HG02852 (cell line): ENCODE results near the gene NUP50.
"Not testable (repeated sequence)": the region's sequence is repeated elsewhere in the genome, so short reads cannot be mapped to it uniquely, and the experiment has no call there.

Source experiments
- ATAC-seq: cut with Tn5 transposase; IDR thresholded peaks from one replicate; pipeline ENCODE4 v1.9.1; 2021; ENCODE audit warnings: mild to moderate bottlenecking, moderate library complexity; ENCODE audit not compliant: unreplicated experiment

The NUP50 gene

DNA sequence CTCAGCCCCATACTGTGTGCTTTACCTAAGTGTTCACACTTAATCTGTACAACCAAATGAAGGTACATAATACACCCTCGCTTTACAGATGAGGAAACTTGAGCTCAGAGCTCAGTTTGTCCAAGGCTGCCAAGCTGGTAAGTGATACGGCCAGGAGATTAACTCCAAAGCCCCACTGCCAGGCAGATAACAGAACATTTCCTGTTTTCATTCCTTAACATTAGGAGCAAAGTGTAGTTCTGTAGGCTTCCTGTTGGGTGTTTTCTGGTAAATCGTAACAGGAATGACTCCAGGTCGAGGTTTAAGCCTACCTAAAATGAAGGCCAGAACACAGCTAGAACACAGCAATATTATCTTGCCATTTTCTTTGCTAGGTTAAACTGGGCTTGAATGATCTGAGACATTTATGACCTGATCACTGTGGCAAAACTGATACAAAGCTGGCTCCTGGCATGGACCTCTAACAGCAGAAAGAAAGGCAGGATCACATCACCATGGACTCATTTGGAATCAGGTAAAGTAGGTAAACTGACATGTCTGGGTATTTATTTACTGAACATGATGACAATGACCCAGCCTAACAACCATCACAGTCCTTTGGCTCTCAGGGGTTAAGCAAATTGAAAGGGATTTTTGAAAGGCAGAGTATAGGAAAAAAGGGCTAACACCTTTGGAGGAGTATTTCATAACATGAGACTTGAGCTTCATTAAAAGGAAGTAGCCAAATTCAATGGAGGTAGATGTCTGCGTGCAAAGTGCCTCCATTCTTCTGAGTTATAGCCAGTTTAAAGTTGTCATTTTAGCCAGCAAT, 3.9 kb upstream of the NUP50 start:
- no peak for ATAC-seq

DNA sequence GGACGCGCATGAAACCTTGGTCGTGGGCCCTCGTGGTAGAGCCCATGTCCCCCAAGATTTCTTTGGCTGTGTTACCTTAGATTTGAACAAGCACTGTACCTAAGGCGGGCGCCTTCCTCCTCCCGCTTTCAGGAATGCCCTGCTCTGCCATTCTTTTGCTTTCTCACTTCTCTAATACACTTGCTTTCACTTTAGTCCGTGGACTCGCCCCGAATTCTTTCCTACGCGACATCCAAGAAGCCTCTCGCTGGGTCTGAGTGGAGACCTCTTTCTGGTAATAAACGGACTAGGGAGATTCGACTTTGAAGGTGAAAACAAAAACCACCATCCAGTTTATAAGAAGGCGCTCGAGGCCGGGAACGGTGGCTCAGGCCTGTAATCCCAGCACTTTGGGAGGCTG, 1.2 kb upstream of the NUP50 start:
- ATAC-seq: no peak

DNA sequence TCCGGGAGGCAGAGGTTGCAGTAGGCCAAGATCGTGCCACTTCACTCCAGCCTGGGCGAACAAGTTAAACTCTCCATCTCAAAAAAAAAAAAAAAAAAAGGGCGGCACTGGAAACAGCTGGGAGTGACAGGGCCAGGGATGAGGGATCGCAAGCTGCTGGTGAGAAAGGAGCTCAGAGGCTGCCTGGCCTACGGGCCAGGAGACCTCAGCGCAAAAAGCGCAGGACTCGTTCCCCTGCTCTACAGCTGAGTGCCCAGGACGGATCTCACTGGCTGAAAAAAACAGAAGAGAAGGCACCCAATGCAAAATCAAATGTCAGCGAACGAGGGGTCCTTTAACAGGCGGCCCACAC, 650 bp upstream of the NUP50 start:
- peak; percentile 6 for ATAC-seq

DNA sequence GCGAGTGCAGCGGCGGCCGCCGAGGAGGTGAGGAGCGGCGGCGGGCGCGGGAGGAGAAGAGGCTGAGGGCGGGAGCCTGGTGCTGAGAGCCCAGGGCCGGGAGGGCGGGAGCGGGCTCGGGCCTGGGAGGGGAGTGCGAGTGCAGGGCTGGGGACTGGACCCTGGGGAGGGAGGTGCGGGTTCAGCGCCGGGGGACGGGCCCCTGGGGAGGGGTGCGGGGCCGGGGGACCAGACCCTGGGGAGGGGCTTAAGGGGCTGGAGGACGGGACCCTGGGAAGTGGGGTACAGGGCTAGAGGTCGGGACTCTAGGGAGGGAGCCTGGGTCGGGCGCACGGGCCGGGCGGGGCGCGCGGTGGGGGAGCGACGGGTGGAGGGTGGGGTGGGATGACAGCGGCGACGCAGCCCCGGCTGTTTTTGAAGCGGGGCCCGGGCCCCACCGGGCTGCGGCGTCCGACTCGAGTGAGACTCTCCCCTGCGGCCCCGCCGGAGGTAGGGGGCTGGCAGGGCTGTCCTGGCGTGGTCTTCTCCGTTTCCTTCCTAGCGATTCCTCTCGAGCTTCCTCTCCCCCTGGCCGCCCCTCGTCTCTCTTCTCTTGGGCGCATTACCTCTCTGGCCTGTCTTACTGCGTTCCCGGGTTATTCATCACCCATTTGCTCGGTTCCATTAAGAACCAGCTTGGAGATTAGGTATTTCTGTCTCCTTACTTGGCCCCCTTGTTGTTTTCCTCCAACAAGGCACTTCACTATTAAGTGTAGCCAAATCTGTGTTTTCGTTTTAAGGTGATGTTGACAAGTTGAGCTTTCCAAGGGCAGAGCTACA, 754 bp downstream of the NUP50 start:
- peak; percentile 30 for ATAC-seq

DNA sequence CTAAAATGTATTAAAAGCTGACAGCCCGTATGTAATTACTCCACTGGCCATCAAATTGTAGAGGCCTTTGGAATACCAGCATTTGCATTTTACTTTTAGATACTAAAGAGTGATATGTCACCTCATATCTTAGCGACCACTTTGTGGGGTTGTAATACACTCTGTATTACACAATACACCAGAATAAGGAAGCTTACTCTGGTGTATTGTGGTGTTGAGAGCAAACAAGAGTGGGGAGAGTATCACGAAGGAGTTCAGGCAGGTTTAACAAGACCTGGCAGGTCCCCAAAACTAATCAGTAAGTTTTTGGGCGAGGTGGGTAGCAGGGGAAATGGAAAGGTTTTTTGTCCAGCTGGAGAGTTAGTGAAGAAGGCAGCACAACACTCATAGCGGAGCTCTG, 3.2 kb downstream of the NUP50 start:
- ATAC-seq: no peak

DNA sequence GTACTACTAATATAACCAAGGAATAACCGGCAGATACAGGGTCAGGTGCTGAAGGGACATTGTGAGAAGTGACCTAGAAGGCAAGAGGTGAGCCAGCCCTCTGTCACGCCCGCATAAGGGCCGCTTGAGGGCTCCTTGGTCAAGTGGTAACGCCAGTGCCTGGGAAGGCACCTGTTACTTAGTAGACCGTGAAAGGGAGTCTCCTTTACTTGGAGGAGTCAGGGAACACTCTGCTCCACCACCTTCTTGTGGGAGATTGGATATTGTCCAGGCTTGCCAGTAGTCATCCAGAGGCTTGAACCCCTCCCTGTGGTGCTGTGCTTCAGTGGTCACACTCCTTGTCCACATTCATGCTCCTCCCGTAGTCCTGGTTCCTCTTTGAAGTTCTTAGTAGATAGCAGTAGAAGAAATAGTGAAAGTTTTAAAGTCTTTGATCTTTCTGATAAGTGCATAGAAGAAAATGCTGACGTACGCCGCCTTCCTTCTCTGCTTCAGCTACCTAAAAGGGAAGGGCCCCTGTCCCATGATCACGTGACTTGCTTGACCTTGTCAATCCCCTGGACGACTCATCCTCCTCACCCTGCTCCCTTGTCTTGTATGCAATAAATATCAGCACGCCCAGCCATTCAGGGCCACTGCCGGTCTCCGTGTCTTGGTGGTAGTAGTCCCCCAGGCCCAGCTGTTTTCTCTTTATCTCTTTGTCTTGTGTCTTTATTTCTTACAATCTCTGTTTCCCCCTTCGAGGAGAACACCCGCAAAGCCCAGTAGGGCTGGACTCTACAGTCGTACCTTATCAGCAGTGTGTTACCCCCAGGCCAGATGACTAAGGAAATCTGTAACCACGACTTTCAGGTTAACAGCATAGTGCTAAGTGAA, 6.1 kb downstream of the NUP50 start:
- no peak for ATAC-seq

DNA sequence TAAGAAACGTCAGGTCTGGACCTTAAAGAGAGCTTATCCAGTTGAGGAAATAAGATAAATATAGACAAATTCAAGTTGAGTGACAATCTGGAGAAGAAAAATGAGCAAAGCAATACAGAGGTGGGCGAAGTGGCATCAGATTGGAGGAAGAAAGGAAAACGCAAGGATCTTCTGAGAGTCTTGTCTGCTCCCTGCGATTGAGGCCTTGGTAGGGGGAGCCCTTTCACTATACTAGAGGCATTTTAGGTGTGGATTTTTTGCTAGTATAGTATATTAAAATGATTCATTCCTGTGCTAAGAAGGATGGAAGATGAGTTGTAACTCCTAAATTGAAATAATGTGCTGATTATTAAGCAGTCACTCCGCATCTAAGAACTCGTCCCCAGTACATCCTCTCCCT, 8.1 kb downstream of the NUP50 start:
- ATAC-seq: no peak

DNA sequence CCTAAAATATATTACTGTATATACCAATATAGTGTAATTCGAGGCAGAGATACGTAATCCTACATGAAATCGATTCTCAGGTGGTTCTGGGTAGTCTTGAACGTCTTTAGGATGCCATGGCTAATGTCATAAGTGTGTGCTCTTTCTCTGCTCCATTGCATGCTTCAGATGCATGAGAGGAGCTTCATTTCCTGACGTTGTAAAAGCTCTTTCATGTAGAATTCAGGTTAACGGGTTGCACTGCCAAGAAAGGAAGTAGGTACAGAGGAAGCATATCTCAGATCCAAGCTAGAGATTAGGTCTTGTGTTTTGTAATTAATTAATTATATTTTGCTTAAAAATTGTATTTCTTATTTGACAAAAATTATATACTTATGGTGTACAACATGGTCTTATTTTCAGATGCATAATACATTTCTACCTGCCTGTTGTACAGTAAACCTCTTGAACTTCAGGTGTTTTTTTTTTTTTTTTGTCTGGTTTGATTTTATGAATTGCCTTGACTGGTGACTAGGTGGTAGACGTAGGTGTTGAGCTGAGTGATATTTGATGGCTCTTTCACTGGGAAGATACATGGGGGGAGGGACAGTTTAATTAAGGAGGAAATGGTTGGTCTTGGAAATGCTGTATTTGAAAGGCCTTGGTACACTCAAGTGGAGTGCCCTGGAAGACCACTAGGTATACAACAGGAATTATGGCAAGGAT, 9.3 kb downstream of the NUP50 start:
- no peak for ATAC-seq

DNA sequence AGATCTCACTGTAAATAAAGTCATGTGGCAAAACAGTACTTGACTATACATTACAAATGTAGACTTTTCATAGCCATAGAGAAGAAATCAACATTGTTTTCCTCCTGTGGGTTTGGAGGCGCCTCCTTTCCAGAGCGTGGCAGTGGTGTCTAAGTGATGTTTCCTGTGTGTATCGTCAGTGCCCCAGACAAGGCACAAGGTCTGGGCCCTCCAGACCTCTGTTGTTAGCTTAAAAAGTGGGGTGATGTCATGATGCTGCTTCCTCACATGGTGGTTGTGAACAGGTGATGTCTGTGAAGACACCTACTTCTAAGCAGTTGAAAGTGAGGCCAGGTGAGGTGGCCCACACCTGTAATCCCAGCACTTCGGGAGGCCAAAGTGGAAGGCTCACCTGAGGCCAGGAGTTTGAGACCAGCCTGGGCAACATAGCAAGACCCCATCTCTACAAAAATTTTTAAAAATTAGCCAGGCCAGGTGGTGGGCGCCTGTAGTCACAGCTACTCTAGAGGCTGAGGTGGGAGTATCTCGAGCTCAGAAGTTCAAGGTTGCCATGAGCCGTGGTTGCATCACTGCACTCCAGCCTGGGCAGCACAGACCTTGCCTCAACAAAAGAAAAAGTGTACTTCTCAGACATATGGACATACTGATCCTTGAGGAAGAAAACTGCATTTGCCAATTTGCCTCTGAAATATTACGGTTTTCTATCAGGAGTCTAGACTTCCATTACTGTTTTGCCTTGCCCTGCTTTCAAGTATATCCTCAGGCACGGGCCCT, 15.7 kb downstream of the NUP50 start:
- no peak for ATAC-seq

DNA sequence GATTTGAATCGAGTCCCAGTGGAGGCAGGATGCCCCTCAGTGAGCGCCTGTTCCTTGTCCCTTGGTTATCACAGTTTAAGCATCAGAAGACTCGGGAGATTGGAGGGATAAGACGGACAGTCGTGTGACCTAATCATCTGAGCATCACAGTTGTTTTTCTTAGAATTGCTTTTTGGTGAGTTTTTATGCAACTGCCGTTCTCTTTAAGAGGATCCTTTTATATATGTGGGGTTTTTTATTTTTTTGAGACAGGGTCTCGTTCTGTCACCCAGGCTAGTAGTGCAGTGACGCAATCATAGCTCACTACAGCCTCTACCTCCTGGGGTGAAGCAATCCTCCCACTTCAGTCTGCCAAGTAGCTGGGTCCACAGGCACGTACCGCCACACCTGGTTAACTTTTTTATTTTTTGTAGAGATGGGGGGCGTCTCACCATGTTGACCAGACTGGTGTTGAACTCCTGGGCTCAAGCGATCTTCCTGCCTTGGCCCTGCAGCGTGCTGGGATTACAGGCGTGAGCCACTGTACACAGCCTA, 16.5 kb downstream of the NUP50 start:
- no peak for ATAC-seq

DNA sequence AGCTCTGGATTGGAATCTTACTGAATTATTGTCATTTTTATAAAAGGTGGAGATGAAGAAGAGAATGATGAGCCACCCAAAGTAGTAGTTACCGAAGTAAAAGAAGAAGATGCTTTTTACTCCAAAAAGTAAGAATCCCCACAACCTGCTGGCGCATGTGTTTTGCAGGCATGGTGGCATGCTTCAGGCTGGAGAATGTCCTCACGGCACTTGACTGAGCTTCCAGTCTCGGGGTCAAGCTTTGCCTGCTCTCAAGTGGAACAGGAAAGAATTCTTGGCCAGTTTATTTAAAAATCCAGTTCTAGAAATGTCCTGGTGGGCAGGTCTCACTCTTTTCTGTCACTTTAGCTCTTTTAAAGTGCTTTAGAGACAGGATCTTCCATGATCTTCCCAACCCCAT, 17.5 kb downstream of the NUP50 start:
- ATAC-seq: no peak

DNA sequence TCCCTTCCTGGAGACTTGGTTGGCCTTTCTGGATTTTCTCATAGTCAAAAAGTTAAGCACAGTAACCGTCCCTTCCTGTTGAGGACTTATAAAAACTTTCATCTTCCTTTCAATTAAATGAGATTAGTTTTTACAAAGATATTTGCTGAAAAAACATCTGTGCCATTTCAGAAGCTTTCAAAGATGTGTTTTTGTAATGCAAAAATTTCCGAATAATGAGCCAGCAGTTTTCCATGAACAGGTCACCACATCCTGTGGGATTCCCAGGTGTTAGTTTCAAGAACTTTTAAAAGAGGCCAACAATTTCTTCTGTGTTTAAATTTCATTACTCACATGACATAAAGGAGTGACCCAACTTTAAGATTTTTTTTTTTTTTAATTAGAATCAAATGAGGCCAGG, 18.0 kb downstream of the NUP50 start:
- no peak for ATAC-seq

DNA sequence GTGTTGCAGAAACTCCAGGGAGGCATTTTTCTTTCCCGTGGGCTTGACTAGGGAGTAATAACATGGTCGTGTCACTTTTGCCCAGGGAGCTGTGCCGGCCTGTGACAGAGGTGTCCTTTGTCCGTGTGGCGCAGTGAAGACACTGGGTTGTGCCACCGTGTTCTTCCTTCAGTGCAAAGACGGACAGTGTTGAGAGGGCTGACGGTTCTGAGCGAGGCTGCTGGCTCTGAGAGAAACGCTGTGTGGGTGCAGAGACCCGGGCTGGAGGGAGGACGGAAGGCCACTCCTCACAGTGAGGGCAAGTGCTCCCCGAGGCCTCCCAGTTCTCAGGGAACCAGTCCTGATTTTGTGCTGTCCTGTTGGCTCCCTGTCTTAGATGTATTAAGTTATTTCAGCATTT, 20.2 kb downstream of the NUP50 start:
- ATAC-seq: no peak

DNA sequence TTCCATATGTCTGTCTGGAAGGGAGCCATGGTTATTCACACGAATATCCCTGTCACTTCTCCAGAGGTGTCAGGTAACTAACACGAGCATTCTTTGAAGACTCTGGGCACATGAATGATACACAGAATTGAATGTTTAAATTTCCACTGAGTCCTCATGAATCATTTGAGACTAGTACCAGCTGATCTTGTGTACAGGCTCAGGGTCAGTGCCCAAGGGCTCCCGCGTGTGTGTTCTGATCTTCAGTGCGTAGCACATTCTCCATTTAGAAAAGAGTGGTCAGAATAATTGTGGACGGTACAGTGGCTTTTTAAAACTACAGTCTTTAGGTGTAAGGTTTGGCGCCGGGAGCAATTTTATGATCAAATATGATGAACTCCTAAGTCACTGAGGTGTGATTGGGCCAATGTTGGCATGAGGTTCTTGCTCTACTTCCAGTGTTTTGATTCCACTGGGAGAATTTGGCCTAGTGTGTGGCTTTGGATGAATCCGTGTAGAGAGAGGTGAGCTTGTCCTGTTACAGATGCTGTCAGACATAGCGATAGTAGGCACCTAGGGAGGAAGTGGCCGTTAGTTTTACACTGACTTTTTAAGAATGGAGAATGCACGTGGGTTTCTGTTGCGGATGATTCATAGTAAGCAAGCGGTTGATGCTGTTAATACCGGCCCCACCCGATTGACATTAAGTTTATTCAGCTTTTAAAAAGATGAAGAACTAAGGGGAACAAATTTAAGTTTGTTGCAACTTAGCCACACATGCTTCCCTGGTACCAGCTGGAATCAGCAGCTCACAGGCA, 22.2 kb downstream of the NUP50 start:
- no peak for ATAC-seq

DNA sequence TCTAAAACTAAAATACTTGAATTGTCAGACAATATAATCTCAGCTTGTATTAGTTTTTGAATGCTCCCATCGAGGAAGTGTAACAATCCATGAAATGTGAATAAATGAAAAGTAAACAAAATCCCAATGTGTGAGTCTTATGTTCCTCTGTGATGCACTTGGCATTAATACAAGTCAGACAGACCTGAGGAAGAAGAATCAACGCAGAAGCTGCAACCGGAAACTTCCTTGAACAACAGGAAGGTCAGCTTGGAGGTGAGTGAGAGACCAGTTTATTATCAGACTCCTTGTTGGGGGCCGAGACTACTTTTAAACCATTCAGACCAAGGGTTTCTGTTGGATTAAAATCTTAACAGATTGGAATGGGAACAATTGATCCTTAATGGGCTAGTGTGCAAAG, 24.2 kb downstream of the NUP50 start:
- ATAC-seq: no peak

DNA sequence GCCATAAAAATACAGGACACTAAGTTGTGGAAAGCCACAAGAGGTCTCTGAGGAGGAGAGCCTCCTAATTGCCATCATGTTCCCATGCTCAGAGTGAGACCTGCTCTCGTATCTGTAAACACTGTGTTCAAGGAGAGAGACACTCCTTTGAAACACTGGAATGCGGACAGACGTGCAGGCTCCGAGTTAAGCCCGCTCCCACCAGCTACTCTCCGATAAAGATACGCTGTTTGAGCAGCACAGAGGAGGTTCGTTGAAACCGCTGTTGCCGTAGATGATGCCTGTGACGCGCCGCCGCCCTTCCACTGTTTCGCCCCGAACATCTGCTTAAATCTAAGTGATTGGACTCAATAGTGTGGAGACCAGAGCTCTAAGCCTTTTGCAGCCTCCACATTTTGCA, 25.1 kb downstream of the NUP50 start:
- no peak for ATAC-seq

DNA sequence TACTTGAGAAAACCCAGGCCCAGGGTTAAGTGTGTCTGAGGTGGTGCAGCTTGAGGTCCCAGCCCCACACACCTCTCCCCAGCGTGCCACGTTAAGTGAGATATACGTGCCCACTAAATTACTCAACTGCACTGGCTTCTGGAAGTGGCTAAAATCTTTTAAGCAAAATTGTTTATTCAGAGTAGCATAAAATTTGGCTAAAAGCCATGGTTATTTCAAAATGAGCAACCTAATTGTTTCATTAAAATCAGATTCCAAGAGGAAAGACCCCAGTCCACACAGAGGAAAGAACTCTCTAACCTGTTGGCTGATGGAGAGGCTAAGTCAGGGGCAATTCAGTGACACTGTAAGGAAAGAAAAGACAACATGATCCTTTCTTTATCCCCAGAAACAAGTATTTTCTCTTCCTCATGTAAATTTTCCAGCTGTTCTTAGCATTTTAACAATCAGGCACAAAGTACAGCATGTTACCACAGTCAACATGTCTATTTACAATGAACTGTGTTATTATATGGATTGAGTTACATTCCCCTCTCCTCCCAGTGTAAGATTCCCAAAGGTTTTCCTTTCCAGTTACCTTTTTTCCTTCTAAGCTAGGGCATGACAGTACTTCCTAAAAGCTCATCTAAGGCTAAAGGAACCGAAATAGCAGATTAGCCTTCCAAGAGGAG, 26.6 kb downstream of the NUP50 start:
- ATAC-seq: no peak

DNA sequence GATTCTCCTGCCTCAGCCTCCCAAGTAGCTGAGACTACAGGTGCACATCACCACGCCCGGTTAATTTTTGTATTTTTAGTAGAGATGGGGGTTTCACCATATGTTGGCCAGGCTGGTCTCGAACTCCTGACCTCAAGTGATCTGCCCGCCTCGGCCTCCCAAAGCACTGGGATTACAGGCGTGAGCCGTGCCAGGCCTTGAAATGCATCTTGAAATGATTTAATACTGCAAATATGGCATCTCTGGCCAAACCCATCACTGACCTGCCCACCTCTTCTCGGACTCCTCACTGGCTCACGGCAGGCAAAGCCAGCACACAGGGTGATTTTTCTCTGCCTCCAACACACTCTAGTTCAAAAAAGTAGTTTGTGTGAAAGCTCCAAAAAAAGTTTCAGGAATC, 28.0 kb downstream of the NUP50 start:
- ATAC-seq: not testable (repeated sequence)
